Right atrium auricular region (tissue), 2 donors: Measurements from ENCODE around the gene PRH2. TPM values are rescaled to one million over a fixed set of nuclear protein-coding genes. Genes with fewer than 3 reads are reported as not detected.

ENCODE experiments used
- DNase-seq: peaks from one replicate; pipeline ENCODE4 v3.0.0-alpha.2; 2019; ENCODE audit warnings: low spot score
- H3K27ac ChIP-seq, 2 donors: fragments of 200-600 bp; sonication (generic); 1 replicate in 1 of 2; 2 replicates in 1 of 2; pipeline ENCODE4 v1.5.1; 2016 to 2019
- H3K27me3 ChIP-seq, 2 donors: fragments of 200-600 bp; sonication (generic); one replicate each; pipeline versions ENCODE4 v1.5.1 to v1.6.0; 2017 to 2019
- H3K36me3 ChIP-seq: fragments of 200-600 bp; sonication (generic); one replicate; pipeline ENCODE4 v1.5.1; 2016
- H3K4me1 ChIP-seq, 2 donors: fragments of 200-600 bp; sonication (generic); one replicate each; pipeline versions ENCODE4 v1.5.1 to v1.6.0; 2017 to 2019
- H3K4me3 ChIP-seq, 2 donors: fragments of 200-600 bp; sonication (generic); 1 replicate in 1 of 2; 2 replicates in 1 of 2; pipeline ENCODE4 v1.5.1; 2017 to 2019; ENCODE audit warnings: mild to moderate bottlenecking in 1 of 2, moderate library complexity in 1 of 2
- H3K9me3 ChIP-seq, 2 donors: fragments of 200-600 bp; sonication (generic); one replicate each; pipeline ENCODE4 v1.5.1; 2019
- total RNA-seq, 2 donors: library from RNA; depleted of rRNA; stranded (reverse); fragments of >200 nt; gene quantifications; one replicate each; pipeline ENCODE4 v1.1.0, GENCODE V29; 2016
- TF ChIP-seq, protein P1 (sequence below), 2 donors: fragments of 200-600 bp; sonication (generic); IDR thresholded peaks; one replicate each; pipeline ENCODE4 v1.5.1; 2019; ENCODE audit warnings: antibody characterized with exemption in 2 of 2

The PRH2 gene
- total RNA-seq, 2 donors from 2014 or later = not detected

DNA sequence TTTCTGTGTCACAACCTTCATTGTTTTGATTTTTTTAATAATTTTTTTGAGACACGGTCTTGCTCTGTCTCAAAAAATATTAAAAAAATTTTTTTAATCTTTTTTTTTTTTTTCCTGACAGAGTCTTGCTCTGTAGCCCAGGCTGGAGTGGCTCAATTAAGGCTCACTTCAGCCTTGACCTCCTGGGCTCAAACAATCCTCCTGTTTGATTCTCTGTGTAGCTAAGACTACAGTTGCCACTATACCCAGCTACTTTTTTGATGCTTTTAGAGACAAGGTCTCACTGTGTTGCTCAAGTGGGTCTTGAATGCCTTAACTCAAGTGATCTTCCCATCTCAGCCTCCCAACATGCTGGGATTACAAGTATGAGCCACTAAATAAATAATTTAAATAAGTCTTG, 9.2 kb upstream of the PRH2 start:
- no peaks in the 10 kb centered on the region for H3K27me3 ChIP-seq
- TF ChIP-seq, protein P1, sequence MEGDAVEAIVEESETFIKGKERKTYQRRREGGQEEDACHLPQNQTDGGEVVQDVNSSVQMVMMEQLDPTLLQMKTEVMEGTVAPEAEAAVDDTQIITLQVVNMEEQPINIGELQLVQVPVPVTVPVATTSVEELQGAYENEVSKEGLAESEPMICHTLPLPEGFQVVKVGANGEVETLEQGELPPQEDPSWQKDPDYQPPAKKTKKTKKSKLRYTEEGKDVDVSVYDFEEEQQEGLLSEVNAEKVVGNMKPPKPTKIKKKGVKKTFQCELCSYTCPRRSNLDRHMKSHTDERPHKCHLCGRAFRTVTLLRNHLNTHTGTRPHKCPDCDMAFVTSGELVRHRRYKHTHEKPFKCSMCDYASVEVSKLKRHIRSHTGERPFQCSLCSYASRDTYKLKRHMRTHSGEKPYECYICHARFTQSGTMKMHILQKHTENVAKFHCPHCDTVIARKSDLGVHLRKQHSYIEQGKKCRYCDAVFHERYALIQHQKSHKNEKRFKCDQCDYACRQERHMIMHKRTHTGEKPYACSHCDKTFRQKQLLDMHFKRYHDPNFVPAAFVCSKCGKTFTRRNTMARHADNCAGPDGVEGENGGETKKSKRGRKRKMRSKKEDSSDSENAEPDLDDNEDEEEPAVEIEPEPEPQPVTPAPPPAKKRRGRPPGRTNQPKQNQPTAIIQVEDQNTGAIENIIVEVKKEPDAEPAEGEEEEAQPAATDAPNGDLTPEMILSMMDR (IDR thresholded peaks at IDR 0.05) = no peak
- DNase-seq = no peak

GRCh38 chr12:10926269-10926668, 2.8 kb upstream of the PRH2 start:
- Histone ChIP-seq H3K9me3 (no peaks in the 10 kb centered on the region), H3K27ac (no peak overlapping the region), H3K4me1 (no peaks in the 10 kb centered on the region), H3K27me3 (no peaks in the 10 kb centered on the region), H3K4me3 (no peak overlapping the region), H3K36me3 (no peaks in the 10 kb centered on the region)
- no peak for DNase-seq
- TF ChIP-seq, protein P1 (IDR thresholded peaks at IDR 0.05) = no peak

More for the DNA sequence above, 9.2 kb upstream of the PRH2 start:
- Histone ChIP-seq H3K4me1 (no peaks in the 10 kb centered on the region), H3K27ac (no peak overlapping the region), H3K4me3 (no peak overlapping the region), H3K9me3 (no peaks in the 10 kb centered on the region), H3K36me3 (no peaks in the 10 kb centered on the region)

- Histone ChIP-seq H3K9me3 (no peaks in the 10 kb centered on the region), H3K4me1 (no peaks in the 10 kb centered on the region), H3K4me3 (no peak overlapping the region), H3K27ac (no peak overlapping the region), H3K36me3 (no peaks in the 10 kb centered on the region), H3K27me3 (no peaks in the 10 kb centered on the region)
- DNase-seq = no peak
- TF ChIP-seq, protein P1 (IDR thresholded peaks at IDR 0.05) = no peak
Observed at GRCh38 chr12:10936506-10936905, 7.5 kb downstream of the PRH2 start.

DNA sequence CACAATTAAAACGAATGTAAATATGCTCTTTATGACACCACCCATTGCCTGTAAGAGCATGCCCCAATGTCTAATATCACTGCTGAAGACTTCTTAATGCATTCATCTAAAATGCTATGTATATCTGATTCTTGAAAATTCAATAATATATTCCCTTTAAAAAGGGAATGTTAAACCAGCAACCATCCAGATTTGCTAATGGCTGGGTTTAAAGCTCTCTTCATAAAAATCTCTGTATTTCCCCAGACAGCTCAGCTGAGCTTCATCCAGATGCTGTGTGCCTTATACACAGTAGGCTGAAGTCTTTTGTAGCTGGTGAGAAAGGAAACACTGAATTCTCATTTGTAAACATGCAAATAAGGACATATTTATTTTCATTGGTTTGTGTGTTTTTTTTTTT, 10.1 kb downstream of the PRH2 start, which contains the start of gene TAS2R14:
Gene TAS2R14 (minus strand): TSS at position 101 of the 400 bp plus-strand sequence. CDS start 56 bp downstream, at position 45.
- TF ChIP-seq, protein P1 (IDR thresholded peaks at IDR 0.05) = no peak
- no peak within 1 kb of the TSS for H3K27ac ChIP-seq
- H3K36me3 ChIP-seq = no peaks in the 10 kb centered on the region
- no peak for DNase-seq
- no peaks in the 10 kb centered on the region for H3K4me1 ChIP-seq
- H3K4me3 ChIP-seq = no peak within 1 kb of the TSS
- H3K27me3 ChIP-seq = no peaks in the 10 kb centered on the region
- no peaks in the 10 kb centered on the region for H3K9me3 ChIP-seq

DNA sequence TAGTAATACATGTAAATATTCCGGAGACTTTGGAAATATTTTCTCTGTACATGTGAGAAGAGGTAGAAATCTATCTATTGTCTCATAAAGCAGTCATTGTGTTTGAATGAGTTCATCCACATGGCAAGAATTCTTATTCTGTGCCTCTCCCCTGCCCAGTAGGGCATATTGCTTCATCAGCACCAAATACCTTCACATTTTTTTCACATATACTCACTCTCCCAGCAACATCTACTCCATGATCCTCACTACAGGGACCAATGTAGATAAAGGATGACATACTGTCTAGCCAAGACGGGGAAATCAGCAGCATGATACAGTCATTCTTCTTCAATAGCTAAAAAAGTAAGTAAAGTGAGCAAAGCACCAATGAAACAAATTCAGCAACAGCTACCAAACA, 11.4 kb downstream of the PRH2 start:
- Histone ChIP-seq H3K27ac (no peak overlapping the region), H3K4me3 (no peak overlapping the region), H3K36me3 (no peaks in the 10 kb centered on the region), H3K9me3 (no peaks in the 10 kb centered on the region), H3K27me3 (no peaks in the 10 kb centered on the region), H3K4me1 (no peaks in the 10 kb centered on the region)
- TF ChIP-seq, protein P1 (IDR thresholded peaks at IDR 0.05) = no peak
- no peak for DNase-seq

- Histone ChIP-seq H3K4me1 (no peaks in the 10 kb centered on the region), H3K4me3 (no peak overlapping the region), H3K27ac (no peak overlapping the region), H3K36me3 (no peaks in the 10 kb centered on the region), H3K9me3 (no peaks in the 10 kb centered on the region), H3K27me3 (no peaks in the 10 kb centered on the region)
- TF ChIP-seq, protein P1 (IDR thresholded peaks at IDR 0.05) = no peak
- no peak for DNase-seq
Observed at GRCh38 chr12:10941369-10941768, 12.3 kb downstream of the PRH2 start.
